ENCODE results near the gene DGKZ. TPM values are rescaled to one million over a fixed set of nuclear protein-coding genes. Genes with fewer than 3 reads are reported as not detected.

The DGKZ gene
- total and polyA plus RNA-seq, 2 of the 13 experiments (the other 11 are each of a cell fraction or from before 2014, with no cell fraction given), result 15.8 to 20.7 TPM

- TF ChIP-seq BCLAF1 (IDR thresholded peaks at IDR 0.05) (no peak), ZNF781 (CRISPR knock-in tag; IDR thresholded peaks at IDR 0.05; ENCODE audit: borderline replicate concordance, not compliant biosample characterization) (no peak), ZBTB7A (CRISPR knock-in tag; IDR thresholded peaks at IDR 0.05) (peak; percentile 65), ZNF790 (CRISPR knock-in tag; IDR thresholded peaks at IDR 0.05; ENCODE audit: borderline replicate concordance) (no peak), HNF4A (CRISPR knock-in tag; IDR thresholded peaks at IDR 0.05) (no peak), UBTF (CRISPR knock-in tag; IDR thresholded peaks at IDR 0.05) (peak; percentile 73), SIX1 (CRISPR knock-in tag; IDR thresholded peaks at IDR 0.05; ENCODE audit: borderline replicate concordance) (no peak), HDAC1 (CRISPR knock-in tag; IDR thresholded peaks at IDR 0.05) (peak; percentile 72), ZGPAT (CRISPR knock-in tag; IDR thresholded peaks at IDR 0.05) (peak; percentile 56; the same call in 1 of the 2 replicates), ZNF766 (CRISPR knock-in tag; IDR thresholded peaks at IDR 0.05; ENCODE audit: borderline replicate concordance) (0 out of 2 replicates have a peak, but pooled peaks have one; percentile 28), TFDP2 (CRISPR knock-in tag; IDR thresholded peaks at IDR 0.05) (peak; percentile 33; the same call in 1 of the 2 replicates), ZNF562 (CRISPR knock-in tag; IDR thresholded peaks at IDR 0.05; ENCODE audit: borderline replicate concordance) (no peak), MBD4 (IDR thresholded peaks at IDR 0.05; ENCODE audit: borderline replicate concordance, low read length) (no peak)
Observed at GRCh38 chr11:46389450-46390330, 42.4 kb downstream of the DGKZ start (continued).

All from HepG2 (cell line).